ENCODE results near the gene TADA2B. TPM values are rescaled to one million over a fixed set of nuclear protein-coding genes. Genes with fewer than 3 reads are reported as not detected.
A peak's percentile ranks its signal among the peaks of the same experiment; 100 is the strongest.

The TADA2B gene
- total RNA-seq, 1 donor from 2014 or later: 21.2 TPM

DNA sequence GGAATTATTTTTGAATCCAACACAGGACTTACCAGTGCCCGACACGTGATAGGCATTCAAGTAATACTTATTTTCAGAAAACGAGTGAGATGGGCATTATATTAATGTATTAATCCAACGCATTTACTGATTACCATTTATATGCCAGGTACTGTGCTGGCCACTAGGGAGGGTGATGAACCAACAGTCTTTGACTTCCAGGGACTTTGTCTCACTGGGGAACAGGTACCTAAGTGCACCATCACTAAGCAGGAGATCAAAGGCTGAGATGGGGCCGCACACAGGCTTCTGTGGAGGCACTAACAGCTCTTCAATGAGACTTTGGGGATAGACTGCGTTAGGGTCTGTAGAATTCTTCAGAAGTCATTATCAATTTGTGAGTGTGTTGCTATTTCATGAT lies 5.7 kb upstream of the TADA2B start:
- Mint-ChIP-seq H3K27ac (no peak overlapping the region), H3K4me1 (ENCODE audit: low read depth) (peaks cover 18% of the 10 kb centered on the region), H3K9me3 (ENCODE audit: low read depth) (no peaks in the 10 kb centered on the region), H3K27me3 (peaks cover 7% of the 10 kb centered on the region), H3K36me3 (ENCODE audit: insufficient read depth) (peaks cover 2% of the 10 kb centered on the region), H3K4me3 (ENCODE audit: low read depth) (no peak overlapping the region)
- DNase-seq (ENCODE audit: low spot score, unreplicated experiment): no peak
- TF ChIP-seq, protein P1, sequence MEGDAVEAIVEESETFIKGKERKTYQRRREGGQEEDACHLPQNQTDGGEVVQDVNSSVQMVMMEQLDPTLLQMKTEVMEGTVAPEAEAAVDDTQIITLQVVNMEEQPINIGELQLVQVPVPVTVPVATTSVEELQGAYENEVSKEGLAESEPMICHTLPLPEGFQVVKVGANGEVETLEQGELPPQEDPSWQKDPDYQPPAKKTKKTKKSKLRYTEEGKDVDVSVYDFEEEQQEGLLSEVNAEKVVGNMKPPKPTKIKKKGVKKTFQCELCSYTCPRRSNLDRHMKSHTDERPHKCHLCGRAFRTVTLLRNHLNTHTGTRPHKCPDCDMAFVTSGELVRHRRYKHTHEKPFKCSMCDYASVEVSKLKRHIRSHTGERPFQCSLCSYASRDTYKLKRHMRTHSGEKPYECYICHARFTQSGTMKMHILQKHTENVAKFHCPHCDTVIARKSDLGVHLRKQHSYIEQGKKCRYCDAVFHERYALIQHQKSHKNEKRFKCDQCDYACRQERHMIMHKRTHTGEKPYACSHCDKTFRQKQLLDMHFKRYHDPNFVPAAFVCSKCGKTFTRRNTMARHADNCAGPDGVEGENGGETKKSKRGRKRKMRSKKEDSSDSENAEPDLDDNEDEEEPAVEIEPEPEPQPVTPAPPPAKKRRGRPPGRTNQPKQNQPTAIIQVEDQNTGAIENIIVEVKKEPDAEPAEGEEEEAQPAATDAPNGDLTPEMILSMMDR (IDR thresholded peaks at IDR 0.05; ENCODE audit: unreplicated experiment): no peak

DNA sequence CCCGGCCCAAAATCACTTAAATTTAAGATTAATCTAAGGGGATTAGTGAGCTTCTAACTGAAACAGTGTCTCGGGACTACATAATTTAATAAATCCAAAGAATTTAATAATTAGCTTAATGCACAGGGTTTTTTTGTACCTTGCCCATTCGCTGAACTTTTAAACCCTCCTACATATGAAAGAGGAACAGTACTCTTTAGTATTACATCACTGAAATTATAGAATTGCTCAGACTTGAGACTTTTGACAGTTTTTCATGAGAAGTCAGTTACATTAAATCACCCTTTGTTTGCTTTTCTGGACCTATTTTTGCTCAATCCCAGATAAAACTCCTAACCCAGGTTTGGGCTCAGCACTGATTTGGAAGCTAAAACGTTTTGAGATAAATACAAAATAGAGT lies 2.4 kb upstream of the TADA2B start:
- Mint-ChIP-seq H3K4me3 (ENCODE audit: low read depth) (no peak overlapping the region), H3K27ac (no peak overlapping the region), H3K9me3 (ENCODE audit: low read depth) (no peaks in the 10 kb centered on the region), H3K4me1 (ENCODE audit: low read depth) (peaks cover 25% of the 10 kb centered on the region), H3K27me3 (peaks cover 7% of the 10 kb centered on the region), H3K36me3 (ENCODE audit: insufficient read depth) (peaks cover 2% of the 10 kb centered on the region)
- no peak for DNase-seq (ENCODE audit: low spot score, unreplicated experiment)
- TF ChIP-seq, protein P1 (IDR thresholded peaks at IDR 0.05; ENCODE audit: unreplicated experiment): no peak

DNA sequence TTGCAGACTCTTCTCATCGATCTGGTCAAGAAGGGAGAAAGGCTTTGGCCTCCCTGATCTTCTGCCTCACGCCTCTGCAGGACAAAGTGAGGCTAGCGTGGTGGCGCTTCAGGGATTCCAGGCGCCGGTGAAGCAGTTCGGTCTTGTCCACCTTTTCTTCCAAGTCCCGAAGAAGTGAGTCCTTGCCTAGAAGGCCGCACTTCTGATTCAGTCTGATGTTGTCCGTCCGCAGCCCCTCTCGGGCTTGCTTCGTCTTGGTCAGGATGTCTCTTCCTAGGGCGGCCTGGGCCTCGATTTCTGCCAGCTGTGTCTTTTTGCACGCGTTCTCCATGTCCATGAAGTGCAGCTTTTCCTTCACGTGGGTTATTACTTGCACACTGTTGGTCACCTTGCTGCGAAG lies 1.9 kb upstream of the TADA2B start:
- H3K9me3 Mint-ChIP-seq (ENCODE audit: low read depth): no peaks in the 10 kb centered on the region
- H3K4me3 Mint-ChIP-seq (ENCODE audit: low read depth): peak overlapping the region; percentile 80
- TF ChIP-seq, protein P1 (IDR thresholded peaks at IDR 0.05; ENCODE audit: unreplicated experiment): no peak
- H3K36me3 Mint-ChIP-seq (ENCODE audit: insufficient read depth): peaks cover 2% of the 10 kb centered on the region
- H3K4me1 Mint-ChIP-seq (ENCODE audit: low read depth): peaks cover 25% of the 10 kb centered on the region
- DNase-seq (ENCODE audit: low spot score, unreplicated experiment): no peak
- no peak overlapping the region for H3K27ac Mint-ChIP-seq
- peaks cover 7% of the 10 kb centered on the region for H3K27me3 Mint-ChIP-seq

DNA sequence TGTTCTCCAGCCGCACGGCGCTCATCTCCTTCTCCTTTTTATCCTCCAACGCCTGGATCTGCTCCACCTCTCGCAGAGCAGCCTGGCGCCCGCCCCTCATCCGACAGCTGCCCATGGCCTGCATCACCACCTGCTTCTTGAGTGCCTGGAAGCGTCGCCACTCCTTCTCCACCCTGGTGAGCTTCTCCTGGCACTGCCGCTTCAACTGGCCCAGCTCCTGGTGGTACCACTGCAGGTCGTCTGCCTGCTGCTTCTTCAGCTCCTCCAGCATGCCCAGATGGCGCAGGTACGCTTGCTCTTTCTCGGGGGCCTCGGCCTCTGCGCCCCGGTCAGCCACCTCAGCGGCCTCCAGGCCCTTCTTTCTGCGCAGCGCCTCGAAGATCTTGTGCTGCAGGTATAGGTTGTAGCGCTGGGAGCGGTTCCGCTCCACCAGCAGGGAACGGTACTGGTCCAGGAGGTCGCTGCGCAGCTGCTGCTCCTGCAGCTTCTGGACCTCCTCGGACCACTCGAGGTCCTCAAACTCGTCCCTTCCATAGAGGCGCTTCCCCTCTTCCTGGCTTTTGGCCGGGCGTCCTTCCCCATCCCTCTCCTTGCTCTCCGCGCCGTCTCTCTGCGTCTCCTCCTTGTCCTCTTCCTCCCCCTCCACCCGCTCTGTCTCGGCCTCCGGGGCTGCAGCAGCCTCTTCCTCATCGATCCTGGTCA lies 1.2 kb upstream of the TADA2B start:
- peaks cover 5% of the 10 kb centered on the region for H3K36me3 Mint-ChIP-seq (ENCODE audit: insufficient read depth)
- DNase-seq (ENCODE audit: low spot score, unreplicated experiment): no peak

DNA sequence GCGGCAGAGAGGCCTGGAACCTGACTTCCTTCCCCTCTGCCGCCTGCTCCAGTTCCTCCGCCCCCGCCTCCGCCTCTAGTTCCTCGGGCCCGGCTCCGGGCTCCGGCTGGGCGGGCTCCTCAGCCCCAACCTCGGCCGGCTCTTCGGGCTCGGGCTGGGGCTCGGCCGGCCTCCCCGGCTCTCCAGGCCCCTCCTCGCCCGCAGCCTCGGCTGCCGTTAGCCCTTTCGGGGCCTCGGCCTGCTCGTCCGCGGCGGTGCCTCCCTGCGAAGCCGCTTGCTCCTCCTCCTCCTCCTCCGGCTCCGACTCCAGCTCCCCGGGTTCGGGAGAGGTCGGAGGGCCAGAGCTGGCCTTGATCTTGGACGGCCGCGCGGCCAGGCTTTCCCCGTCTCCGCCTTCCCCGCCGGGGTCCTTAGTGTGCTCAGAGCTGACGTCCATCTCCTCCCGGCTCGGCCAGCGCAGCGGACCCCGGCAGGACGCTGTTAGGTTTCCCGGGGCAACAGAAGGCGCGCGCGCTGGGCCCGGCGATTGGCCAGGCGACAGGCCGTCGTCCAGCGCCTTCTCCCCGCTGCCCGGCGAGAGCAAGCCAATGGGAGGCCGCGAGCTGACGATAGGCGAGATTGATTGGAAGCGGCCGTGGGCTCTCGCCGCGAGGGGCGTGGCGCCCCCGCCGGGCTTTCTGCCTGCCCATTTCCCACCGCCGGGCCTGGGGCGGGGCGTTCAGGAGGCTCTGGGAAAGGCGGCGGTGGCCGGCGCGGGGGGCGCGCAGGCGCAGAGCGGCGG lies 479 bp upstream of the TADA2B start:
- TF ChIP-seq, protein P1 (IDR thresholded peaks at IDR 0.05; ENCODE audit: unreplicated experiment): peak; percentile 44
- peak overlapping the region; percentile 91 for H3K27ac Mint-ChIP-seq
- peak; percentile 96 for DNase-seq (ENCODE audit: low spot score, unreplicated experiment)
- peaks cover 25% of the 10 kb centered on the region for H3K4me1 Mint-ChIP-seq (ENCODE audit: low read depth)
- peaks cover 7% of the 10 kb centered on the region for H3K27me3 Mint-ChIP-seq
- peaks cover 6% of the 10 kb centered on the region for H3K36me3 Mint-ChIP-seq (ENCODE audit: insufficient read depth)
- H3K9me3 Mint-ChIP-seq (ENCODE audit: low read depth): no peaks in the 10 kb centered on the region
- H3K4me3 Mint-ChIP-seq (ENCODE audit: low read depth): peak overlapping the region; percentile 84

More for the DNA sequence above, 1.2 kb upstream of the TADA2B start:
- TF ChIP-seq, protein P1 (IDR thresholded peaks at IDR 0.05; ENCODE audit: unreplicated experiment): no peak
- Mint-ChIP-seq H3K9me3 (ENCODE audit: low read depth) (no peaks in the 10 kb centered on the region), H3K27ac (peak overlapping the region; percentile 88), H3K4me3 (ENCODE audit: low read depth) (peak overlapping the region; percentile 80), H3K4me1 (ENCODE audit: low read depth) (peaks cover 25% of the 10 kb centered on the region), H3K27me3 (peaks cover 7% of the 10 kb centered on the region)
